H9 (cell line): ENCODE measurements around the gene TRMT6. TPM values are rescaled to one million over a fixed set of nuclear protein-coding genes. Genes with fewer than 3 reads are reported as not detected.

ENCODE experiments used
- DNase-seq: peaks from one replicate; pipeline ENCODE4 v3.0.0-alpha.2; 2017
- H2AFZ ChIP-seq: one replicate; pipeline ENCODE4 v1.6.1; 2013; ENCODE audit warnings: mild to moderate bottlenecking, low read length, control low read depth, moderate library complexity
- H2AK5ac ChIP-seq: 2 replicates; pipeline ENCODE4 v1.6.1; 2013; ENCODE audit warnings: low read length, control low read depth, mixed read lengths; ENCODE audit not compliant: insufficient read length
- H2BK120ac ChIP-seq: one replicate; pipeline ENCODE4 v1.6.1; 2013; ENCODE audit warnings: low read depth, mild to moderate bottlenecking, low read length, control low read depth, inconsistent platforms; ENCODE audit not compliant: poor library complexity, severe bottlenecking
- H2BK12ac ChIP-seq: 2 replicates; pipeline ENCODE4 v1.6.1; 2013; ENCODE audit warnings: low read length, control low read depth, mixed read lengths, low read depth; ENCODE audit not compliant: insufficient read length
- H2BK15ac ChIP-seq: 2 replicates; pipeline ENCODE4 v1.6.1; 2013; ENCODE audit warnings: low read depth, low read length, control low read depth
- H2BK20ac ChIP-seq: one replicate; pipeline ENCODE4 v1.6.1; 2013; ENCODE audit warnings: low read depth, mild to moderate bottlenecking, low read length, control low read depth, inconsistent platforms; ENCODE audit not compliant: poor library complexity, severe bottlenecking
- H2BK5ac ChIP-seq: 2 replicates; pipeline ENCODE4 v1.6.1; 2013; ENCODE audit warnings: low read length, control low read depth, mixed read lengths; ENCODE audit not compliant: insufficient read length
- H3K14ac ChIP-seq: 2 replicates; pipeline ENCODE4 v1.6.1; 2013; ENCODE audit warnings: low read length, control low read depth; ENCODE audit not compliant: insufficient read depth
- H3K18ac ChIP-seq: 2 replicates; pipeline ENCODE4 v1.6.1; 2013; ENCODE audit warnings: low read depth, mild to moderate bottlenecking, mixed read lengths, low read length, control low read depth; ENCODE audit not compliant: insufficient read length
- H3K23ac ChIP-seq: 2 replicates; pipeline ENCODE4 v1.6.1; 2013; ENCODE audit warnings: low read length, control low read depth, mixed read lengths, low read depth; ENCODE audit not compliant: insufficient read length
- H3K23me2 ChIP-seq: 2 replicates; pipeline ENCODE4 v1.6.1; 2013; ENCODE audit warnings: low read depth, mild to moderate bottlenecking, mixed read lengths, low read length, control low read depth; ENCODE audit not compliant: insufficient read length, poor library complexity, severe bottlenecking
- H3K27ac ChIP-seq: 2 replicates; pipeline ENCODE4 v1.5.1; 2013; ENCODE audit warnings: low read length, control low read depth, mixed read lengths, low read depth; ENCODE audit not compliant: insufficient read length
- H3K27me3 ChIP-seq: 2 replicates; pipeline ENCODE4 v1.6.1; 2013; ENCODE audit warnings: low read length, control low read depth, inconsistent platforms; ENCODE audit not compliant: insufficient read depth
- H3K4ac ChIP-seq: 2 replicates; pipeline ENCODE4 v1.6.1; 2013; ENCODE audit warnings: low read depth, mild to moderate bottlenecking, control low read depth, inconsistent platforms, low read length, moderate library complexity
- H3K4me1 ChIP-seq: 2 replicates; pipeline ENCODE4 v1.6.1; 2013; ENCODE audit warnings: low read length, control low read depth, inconsistent platforms; ENCODE audit not compliant: insufficient read depth
- H3K4me2 ChIP-seq: 2 replicates; pipeline ENCODE4 v1.6.1; 2013; ENCODE audit warnings: low read length, control low read depth, mixed read lengths; ENCODE audit not compliant: insufficient read length, insufficient read depth
- H3K56ac ChIP-seq: 2 replicates; pipeline ENCODE4 v1.6.1; 2013; ENCODE audit warnings: low read depth, mild to moderate bottlenecking, mixed read lengths, low read length, control low read depth; ENCODE audit not compliant: insufficient read length
- H3K79me1 ChIP-seq: 2 replicates; pipeline ENCODE4 v1.6.1; 2013; ENCODE audit warnings: low read depth, mild to moderate bottlenecking, moderate library complexity, low read length, control low read depth, inconsistent platforms; ENCODE audit not compliant: insufficient read depth, poor library complexity, severe bottlenecking
- H3K79me2 ChIP-seq: 2 replicates; pipeline ENCODE4 v1.6.1; 2013; ENCODE audit warnings: low read length, control low read depth, inconsistent platforms; ENCODE audit not compliant: insufficient read depth
- H3K9ac ChIP-seq: 2 replicates; pipeline ENCODE4 v1.6.1; 2013; ENCODE audit warnings: low read length, control low read depth, mixed read lengths; ENCODE audit not compliant: insufficient read length; ENCODE audit errors: extremely low read depth
- H3K9me3 ChIP-seq: one replicate; pipeline ENCODE4 v1.6.1; 2013; ENCODE audit warnings: low read depth, low read length, inconsistent platforms; ENCODE audit not compliant: control insufficient read depth
- H3T11ph ChIP-seq: one replicate; pipeline ENCODE4 v1.6.1; 2013; ENCODE audit warnings: mild to moderate bottlenecking, low read length, control low read depth, inconsistent platforms
- H4K20me1 ChIP-seq: one replicate; pipeline ENCODE4 v1.6.1; 2013; ENCODE audit not compliant: control insufficient read depth, insufficient read length, insufficient read depth
- H4K5ac ChIP-seq: 2 replicates; pipeline ENCODE4 v1.6.1; 2013; ENCODE audit warnings: low read depth, mild to moderate bottlenecking, mixed read lengths, low read length, control low read depth; ENCODE audit not compliant: insufficient read length
- H4K8ac ChIP-seq: replicated peaks from 2 replicates; pipeline ENCODE4 v1.6.1; 2013; ENCODE audit warnings: low read length, control low read depth, mixed read lengths, low read depth; ENCODE audit not compliant: insufficient read length
- H4K91ac ChIP-seq: 2 replicates; pipeline ENCODE4 v1.6.1; 2013; ENCODE audit warnings: low read depth, mild to moderate bottlenecking, moderate library complexity, mixed read lengths, low read length, control low read depth; ENCODE audit not compliant: insufficient read length
- H3K27ac Mint-ChIP-seq, 3 experiments: 2 replicates in 2 of 3; 3 replicates in 1 of 3; pipeline ENCODE4 v1.8.0; 2020 to 2021; ENCODE audit warnings: mixed read lengths in 3 of 3, mild to moderate bottlenecking in 1 of 3, moderate library complexity in 1 of 3
- H3K27me3 Mint-ChIP-seq: 2 replicates; pipeline ENCODE4 v1.8.0; 2021; ENCODE audit warnings: low read depth, mild to moderate bottlenecking, moderate library complexity, mixed read lengths
- H3K36me3 Mint-ChIP-seq, 3 experiments: 2 replicates in 2 of 3; 3 replicates in 1 of 3; pipeline ENCODE4 v1.8.0; 2020 to 2021; ENCODE audit warnings: low read depth in 3 of 3, mixed read lengths in 3 of 3; ENCODE audit not compliant: insufficient read depth in 1 of 3
- H3K4me1 Mint-ChIP-seq, 2 experiments: 2 replicates each; pipeline ENCODE4 v1.8.0; 2020; ENCODE audit warnings: mixed read lengths in 2 of 2
- H3K4me3 Mint-ChIP-seq, 2 experiments: 2 replicates in 1 of 2; 3 replicates in 1 of 2; pipeline ENCODE4 v1.8.0; 2020 to 2021; ENCODE audit warnings: mild to moderate bottlenecking in 2 of 2, mixed read lengths in 2 of 2, moderate library complexity in 1 of 2
- H3K9me3 Mint-ChIP-seq, 2 experiments: 2 replicates in 1 of 2; 3 replicates in 1 of 2; pipeline ENCODE4 v1.8.0; 2020; ENCODE audit warnings: mild to moderate bottlenecking in 2 of 2, mixed read lengths in 2 of 2, moderate library complexity in 1 of 2
- WGBS: extraction: QIAGEN DNeasy Blood & Tissue Kit; methylation state at CpG from one replicate; pipeline ENCODE4 v1.1.7; 2013; ENCODE audit warnings: missing lambda C conversion rate, low lambda C conversion rate, mixed read lengths; ENCODE audit not compliant: insufficient read length; ENCODE audit errors: extremely low coverage; 5-methylcytosine and 5-hydroxymethylcytosine counted together
- total RNA-seq: library from RNA; stranded (reverse); gene quantifications from 2 replicates; pipeline ENCODE4 v1.2.1, GENCODE V29; 2021
- TF ChIP-seq, protein P1 (sequence below): fragments of 200-600 bp; sonication (generic); conservative IDR thresholded peaks from 3 replicates; pipeline ENCODE4 v1.8.0; 2021; ENCODE audit warnings: antibody characterized with exemption, mild to moderate bottlenecking

Gene TRMT6
- total RNA-seq, 1 experiment from 2014 or later, result 34.4 TPM

DNA sequence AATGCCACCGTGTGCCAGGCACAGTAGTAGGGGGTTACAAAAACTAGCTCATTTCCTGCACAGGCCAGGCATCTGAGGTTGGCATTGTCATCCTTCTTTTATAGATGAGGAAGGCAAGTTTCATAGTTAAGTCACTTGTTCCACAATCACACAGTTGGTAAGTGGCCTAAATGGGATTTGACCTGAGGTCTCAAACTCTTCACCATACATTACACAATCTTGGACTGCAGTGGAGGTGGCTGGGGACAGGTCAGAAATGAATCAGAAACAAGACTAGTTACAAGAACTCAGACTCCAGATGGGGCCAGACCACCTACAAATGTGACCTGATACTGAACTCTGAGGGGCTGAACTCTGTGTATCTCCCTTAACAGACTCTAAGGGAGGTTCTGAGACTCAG, 49.4 kb downstream of the TRMT6 start:
- no peak overlapping the region; a peak in 1 of 7 replicates for H3K27ac Mint-ChIP-seq
- no peak overlapping the region for H4K5ac ChIP-seq

More for the DNA sequence above, 49.4 kb downstream of the TRMT6 start:
- Histone ChIP-seq H4K20me1 (no peaks in the 10 kb centered on the region), H3K27ac (no peak overlapping the region), H4K91ac (no peak overlapping the region), H3K14ac (no peak overlapping the region), H3K79me1 (no peaks in the 10 kb centered on the region), H2BK12ac (no peak overlapping the region), H3K9ac (no peak overlapping the region), H2BK120ac (no peak overlapping the region), H3K4me2 (no peak overlapping the region), H3T11ph (no peak overlapping the region), H3K23ac (no peak overlapping the region), H3K23me2 (no peaks in the 10 kb centered on the region), H3K9me3 (no peaks in the 10 kb centered on the region), H2BK15ac (no peak overlapping the region), H3K56ac (no peak overlapping the region), H3K18ac (no peak overlapping the region), H2AK5ac (no peak overlapping the region), H3K79me2 (no peaks in the 10 kb centered on the region), H3K27me3 (no peaks in the 10 kb centered on the region), H2BK20ac (no peak overlapping the region), H4K8ac (no peak overlapping the region), H3K4ac (no peak overlapping the region), H2BK5ac (no peak overlapping the region), H2AFZ (no peak overlapping the region), H3K4me1 (no peaks in the 10 kb centered on the region)
- no CpG with 5 or more reads among the region's 1 CpG for WGBS
- H3K9me3 Mint-ChIP-seq, result no peaks in the 10 kb centered on the region; a peak in 1 of 5 replicates
- no peak for DNase-seq
- H3K27me3 Mint-ChIP-seq, result peaks cover 24% of the 10 kb centered on the region
- H3K36me3 Mint-ChIP-seq, result no peaks in the 10 kb centered on the region
- TF ChIP-seq, protein P1, sequence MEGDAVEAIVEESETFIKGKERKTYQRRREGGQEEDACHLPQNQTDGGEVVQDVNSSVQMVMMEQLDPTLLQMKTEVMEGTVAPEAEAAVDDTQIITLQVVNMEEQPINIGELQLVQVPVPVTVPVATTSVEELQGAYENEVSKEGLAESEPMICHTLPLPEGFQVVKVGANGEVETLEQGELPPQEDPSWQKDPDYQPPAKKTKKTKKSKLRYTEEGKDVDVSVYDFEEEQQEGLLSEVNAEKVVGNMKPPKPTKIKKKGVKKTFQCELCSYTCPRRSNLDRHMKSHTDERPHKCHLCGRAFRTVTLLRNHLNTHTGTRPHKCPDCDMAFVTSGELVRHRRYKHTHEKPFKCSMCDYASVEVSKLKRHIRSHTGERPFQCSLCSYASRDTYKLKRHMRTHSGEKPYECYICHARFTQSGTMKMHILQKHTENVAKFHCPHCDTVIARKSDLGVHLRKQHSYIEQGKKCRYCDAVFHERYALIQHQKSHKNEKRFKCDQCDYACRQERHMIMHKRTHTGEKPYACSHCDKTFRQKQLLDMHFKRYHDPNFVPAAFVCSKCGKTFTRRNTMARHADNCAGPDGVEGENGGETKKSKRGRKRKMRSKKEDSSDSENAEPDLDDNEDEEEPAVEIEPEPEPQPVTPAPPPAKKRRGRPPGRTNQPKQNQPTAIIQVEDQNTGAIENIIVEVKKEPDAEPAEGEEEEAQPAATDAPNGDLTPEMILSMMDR, result no peak
- no peaks in the 10 kb centered on the region for H3K4me1 Mint-ChIP-seq
- no peak overlapping the region for H3K4me3 Mint-ChIP-seq
